Inferior parietal cortex (tissue), 1 donor: ENCODE measurements around the gene ATE1.
"Not testable (repeated sequence)": the region's sequence is repeated elsewhere in the genome, so short reads cannot be mapped to it uniquely, and the experiment has no call there.

Source experiments
- DNase-seq: peaks from one replicate; pipeline ENCODE4 v3.0.0-alpha.2; 2016; ENCODE audit errors: extremely low spot score

Gene ATE1

GRCh38 chr10:121927841-121928527 lies at the start of gene ATE1:
Gene ATE1 (minus strand): TSS chr10:121928031. CDS start chr10:121927949, 82 bp downstream.
- peak; percentile 90 for DNase-seq

DNA sequence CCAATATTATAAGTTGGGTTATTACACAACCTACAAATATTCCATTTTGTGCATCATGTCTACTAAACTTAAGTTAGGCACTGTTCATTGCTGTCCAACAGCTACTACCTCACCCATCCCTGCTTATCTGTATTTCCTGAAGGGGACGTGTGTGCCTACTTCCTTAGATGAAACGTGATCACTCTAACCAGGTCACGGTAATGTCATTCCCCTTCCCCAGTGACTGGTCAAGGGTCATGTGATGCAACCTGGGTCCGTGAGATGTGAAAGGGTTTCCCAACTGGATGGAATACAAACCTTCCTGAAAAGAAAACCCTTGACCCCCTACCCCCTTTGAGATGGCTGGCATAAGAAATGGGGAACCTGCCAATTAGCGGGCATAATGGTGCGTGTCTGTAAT lies 48.8 kb upstream of the ATE1 start:
- no peak for DNase-seq

DNA sequence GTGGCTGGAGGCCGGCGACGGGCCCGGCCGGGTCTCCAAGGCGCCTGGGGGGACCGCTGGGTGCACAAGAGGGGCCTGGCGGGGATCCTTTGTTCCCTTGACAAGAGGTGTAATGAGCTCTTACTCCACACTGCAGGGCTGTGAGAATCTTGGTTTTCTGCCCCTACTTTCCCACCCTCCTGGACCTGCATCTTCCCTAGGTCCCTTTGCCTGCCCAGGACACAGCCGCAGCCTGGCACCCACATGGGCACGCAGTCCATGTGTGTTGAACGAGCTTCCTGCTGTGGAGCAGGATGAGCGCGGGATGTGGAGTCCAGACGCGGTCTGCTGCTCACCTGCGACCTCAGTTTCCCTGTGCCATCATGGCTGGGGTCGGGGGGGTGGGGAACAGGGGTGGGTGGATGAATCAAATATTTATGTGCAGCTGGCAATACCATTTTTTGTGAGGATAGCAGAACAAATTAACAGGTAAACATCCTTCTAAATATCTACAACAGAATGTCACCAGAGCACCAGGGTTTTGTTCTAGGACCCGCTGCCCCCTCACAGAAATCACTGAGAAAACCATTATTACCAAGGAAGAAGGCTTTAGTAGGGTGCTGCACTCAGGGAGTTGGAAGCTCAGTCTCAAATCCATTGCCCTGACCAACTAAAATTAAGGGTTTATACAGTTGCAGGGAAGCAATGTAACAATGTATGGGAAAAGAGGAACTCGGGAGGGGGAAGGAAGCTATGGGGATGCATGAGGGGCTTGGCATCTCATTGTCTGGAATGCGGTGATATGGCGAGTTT lies 47.7 kb upstream of the ATE1 start:
- DNase-seq: no peak

- peak; percentile 77 for DNase-seq
Observed at GRCh38 chr10:121974535-121975294, 46.9 kb upstream of the ATE1 start, which contains the start of gene NSMCE4A. Gene NSMCE4A (minus strand): TSS chr10:121975217. CDS start chr10:121975165, 52 bp downstream.

DNA sequence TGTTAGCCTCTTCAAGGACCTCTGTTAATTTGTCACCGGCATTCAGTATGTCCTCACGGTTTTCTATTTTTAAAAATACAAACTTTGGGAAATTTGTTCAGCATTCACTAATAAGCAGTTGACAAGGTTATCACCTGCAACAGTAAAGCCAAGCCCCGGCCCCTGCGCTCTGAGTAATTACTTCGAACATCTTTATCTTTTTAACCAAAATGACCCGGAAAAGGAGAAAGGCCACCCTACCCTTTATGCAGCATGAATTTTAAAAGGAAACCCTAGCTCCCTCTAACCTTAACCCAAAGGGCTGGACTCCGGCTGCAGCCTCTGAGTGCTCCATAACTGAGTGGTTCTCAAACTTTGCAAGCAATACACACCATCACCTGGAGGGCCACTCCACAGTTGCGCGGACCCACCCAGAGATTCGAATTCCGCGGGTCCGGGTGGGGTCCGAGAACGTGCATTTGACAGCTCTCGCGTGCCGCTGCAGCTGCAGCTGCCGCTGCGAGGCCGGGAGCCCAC lies 46.2 kb upstream of the ATE1 start:
- DNase-seq: no peak

GRCh38 chr10:121969086-121969485 lies 41.3 kb upstream of the ATE1 start:
- DNase-seq: not testable (repeated sequence)

DNA sequence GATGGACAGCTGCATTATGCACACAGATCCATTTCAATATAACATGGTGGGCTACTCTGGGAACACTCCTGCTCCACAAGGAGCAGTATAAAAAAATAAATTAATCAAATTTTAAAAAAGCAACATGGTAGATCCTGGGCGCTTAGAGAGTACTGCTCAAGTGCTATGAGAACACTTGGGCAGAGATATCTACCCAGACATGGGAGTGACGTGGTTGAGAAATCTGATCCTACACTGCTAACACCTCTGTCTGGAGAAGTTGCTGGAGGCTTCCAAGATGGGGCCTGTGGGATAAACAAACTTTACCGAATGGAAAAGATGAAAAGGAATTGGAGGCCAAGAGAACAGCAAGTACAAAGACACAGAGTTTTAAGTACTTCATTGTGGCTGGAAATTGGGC lies 38.2 kb upstream of the ATE1 start:
- DNase-seq: no peak

DNA sequence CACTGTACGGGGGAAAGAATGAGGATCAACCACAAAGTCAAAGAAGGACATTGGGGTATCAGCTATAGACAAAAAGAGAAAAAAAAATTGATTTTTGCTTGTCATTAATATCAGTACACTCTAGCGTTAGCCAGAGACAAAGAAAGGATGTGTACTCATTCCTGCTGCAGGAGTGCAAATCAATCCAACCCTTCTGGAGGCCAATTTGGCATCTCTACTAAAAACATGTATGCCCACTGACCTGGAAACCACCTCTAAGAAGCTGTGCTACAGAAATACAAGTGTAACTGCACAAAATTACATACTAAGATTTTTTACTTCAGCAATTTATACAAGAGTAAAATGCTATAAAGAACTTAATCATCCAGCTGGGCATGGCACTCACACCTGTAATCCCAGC lies 33.6 kb upstream of the ATE1 start:
- no peak for DNase-seq

DNA sequence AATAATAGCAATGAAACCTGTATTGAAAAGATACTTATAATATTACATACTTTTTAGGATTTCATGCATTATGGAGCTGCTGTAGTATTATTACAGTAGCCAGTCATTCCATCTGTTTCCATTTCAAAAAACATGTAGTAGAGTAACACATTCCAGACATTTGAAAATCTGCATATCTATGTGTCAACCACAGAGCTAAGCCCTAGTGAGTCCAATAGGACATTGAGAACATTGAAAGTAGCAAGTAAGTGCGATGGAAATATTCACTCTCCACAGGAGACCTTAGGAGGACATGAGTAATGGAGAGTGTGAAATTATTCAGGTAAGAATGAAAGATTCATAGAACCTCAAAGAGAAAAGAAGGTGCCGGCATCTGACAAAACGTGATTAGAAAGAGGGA lies 31.8 kb upstream of the ATE1 start:
- no peak for DNase-seq

DNA sequence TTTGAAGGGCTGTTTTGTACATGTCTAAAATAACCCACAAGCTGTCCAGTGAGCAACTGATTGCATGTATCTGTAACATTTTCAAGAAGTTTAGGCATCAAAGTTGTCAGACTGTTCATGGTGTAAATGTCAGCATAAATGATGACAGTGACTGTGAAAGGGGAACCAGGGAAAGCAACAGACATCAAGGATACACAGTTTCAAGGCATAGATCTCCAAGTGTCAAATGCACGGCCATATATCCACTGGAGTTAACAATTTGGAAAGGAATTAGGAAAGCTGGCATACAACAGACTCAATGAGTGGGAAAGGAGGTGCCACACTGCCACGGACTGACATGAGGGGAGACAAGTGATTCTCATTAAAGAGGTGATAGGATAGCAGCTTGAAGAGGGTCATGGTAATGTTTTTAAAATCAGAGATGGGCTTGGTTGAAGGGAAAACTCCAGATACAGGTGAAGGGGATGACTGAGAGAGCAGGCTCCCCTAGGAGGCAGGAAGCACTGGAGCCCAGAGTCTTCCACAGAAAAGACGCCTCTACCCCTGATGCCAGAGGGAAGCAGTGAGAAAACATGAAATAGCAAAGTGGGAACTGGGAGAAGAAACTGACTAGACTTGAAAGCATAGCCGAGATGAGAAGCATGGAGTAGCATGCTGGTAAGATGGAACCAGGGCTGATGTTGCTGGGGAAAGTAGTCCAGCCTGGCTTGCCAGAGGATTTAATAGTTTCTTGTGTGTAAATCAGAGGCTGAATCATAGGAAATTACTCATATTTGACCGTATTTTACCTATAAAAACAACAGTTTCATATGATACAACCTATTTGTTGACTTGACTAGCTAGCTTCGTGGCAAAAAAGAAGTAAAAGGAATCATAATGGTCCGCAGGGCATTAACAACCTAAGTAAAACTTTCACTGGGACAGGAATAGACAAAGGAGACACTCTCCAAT lies 28.6 kb upstream of the ATE1 start:
- no peak for DNase-seq

GRCh38 chr10:121952226-121952625 lies 24.4 kb upstream of the ATE1 start:
- no peak for DNase-seq

- no peak for DNase-seq
Observed at GRCh38 chr10:121949451-121949850, 21.6 kb upstream of the ATE1 start.

- no peak for DNase-seq
Observed at GRCh38 chr10:121949049-121949448, 21.2 kb upstream of the ATE1 start.

GRCh38 chr10:121947343-121948330 lies 19.8 kb upstream of the ATE1 start:
- DNase-seq: no peak

DNA sequence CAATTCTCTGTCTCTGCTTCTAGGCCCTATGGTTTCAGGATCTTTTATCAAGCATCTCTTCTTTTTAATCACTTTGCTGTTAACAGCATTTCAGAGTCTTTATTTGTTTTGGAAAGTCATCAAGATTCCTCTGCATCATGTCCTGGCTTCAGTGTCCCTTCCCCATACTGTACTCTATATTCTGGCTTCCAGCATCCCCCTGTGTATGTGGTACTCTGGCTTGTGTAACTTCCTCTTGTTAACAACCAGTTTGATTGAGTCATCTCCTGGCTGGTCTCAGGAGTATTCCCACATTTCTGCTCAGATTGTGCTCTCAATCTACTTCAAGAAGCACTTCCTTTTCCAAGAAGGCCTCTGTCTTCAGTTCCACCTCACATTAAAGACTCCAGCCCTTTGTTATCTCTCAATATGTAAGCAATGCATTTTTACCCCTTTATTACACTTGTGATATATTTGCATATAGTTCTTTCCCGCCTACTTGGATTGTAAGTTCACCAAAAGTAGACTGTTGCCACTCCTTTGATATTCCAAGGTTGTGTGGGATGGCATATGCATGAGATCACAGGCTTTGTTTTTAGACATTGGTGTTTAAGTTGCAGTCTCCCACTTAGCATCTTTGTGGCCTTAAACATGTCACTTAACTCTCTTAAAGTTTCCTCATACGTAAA lies 15.1 kb upstream of the ATE1 start:
- DNase-seq: no peak

DNA sequence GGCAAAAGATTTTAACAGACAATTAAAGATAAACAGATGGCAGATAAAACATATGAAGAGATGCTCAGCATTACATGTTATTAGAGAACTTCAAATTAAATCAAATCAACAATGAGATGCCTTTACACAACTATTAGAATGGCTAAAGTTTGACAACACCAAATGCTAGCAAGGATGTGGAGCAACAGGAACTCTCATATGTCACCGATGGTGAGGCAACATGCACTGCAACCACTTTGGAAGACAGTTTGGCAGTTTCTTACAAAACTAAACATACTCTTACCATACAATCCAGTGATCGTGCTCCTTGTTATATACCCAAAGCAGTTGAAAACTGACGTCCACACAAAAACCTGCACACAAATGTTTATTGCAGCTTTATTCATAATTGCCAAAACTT lies 13.7 kb upstream of the ATE1 start:
- DNase-seq: no peak

DNA sequence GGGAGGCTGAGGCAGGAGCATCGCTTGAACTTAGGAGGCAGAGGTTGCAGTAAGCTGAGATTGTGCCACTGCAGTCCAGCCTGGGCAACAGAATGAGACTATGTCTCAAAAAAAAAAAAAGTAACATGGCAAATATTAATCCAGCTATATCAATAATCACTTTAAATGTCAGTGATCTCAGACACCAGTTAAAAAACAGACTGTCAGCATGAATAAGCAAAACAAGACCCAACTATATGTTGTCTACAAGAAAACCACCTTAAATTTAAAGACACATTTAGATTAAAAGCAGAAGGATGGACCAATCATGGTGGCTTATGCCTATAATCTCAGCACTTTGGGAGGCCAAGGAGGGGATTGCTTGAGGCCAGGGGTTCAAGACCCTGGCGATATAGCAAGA lies 8.5 kb upstream of the ATE1 start:
- no peak for DNase-seq

GRCh38 chr10:121935702-121936101 lies 7.9 kb upstream of the ATE1 start:
- no peak for DNase-seq
